Fibroblast of mammary gland (primary cell): Measurements from ENCODE around the gene DCLK1.
A peak's percentile ranks its signal among the peaks of the same experiment; 100 is the strongest.

ENCODE experiments used
- DNase-seq: peaks from one replicate; pipeline ENCODE4 v3.0.0-alpha.2; 2010; ENCODE audit warnings: low read depth
- H3K4me3 ChIP-seq: 2 replicates; pipeline ENCODE4 v1.5.1; 2011; ENCODE audit warnings: low read depth, mild to moderate bottlenecking, low read length, moderate library complexity; ENCODE audit not compliant: control insufficient read depth
- CTCF ChIP-seq: conservative IDR thresholded peaks from 2 replicates; pipeline ENCODE4 v1.5.1; 2011; ENCODE audit warnings: low read depth, low read length, inconsistent platforms; ENCODE audit not compliant: control insufficient read depth, insufficient read depth

DCLK1 gene

DNA sequence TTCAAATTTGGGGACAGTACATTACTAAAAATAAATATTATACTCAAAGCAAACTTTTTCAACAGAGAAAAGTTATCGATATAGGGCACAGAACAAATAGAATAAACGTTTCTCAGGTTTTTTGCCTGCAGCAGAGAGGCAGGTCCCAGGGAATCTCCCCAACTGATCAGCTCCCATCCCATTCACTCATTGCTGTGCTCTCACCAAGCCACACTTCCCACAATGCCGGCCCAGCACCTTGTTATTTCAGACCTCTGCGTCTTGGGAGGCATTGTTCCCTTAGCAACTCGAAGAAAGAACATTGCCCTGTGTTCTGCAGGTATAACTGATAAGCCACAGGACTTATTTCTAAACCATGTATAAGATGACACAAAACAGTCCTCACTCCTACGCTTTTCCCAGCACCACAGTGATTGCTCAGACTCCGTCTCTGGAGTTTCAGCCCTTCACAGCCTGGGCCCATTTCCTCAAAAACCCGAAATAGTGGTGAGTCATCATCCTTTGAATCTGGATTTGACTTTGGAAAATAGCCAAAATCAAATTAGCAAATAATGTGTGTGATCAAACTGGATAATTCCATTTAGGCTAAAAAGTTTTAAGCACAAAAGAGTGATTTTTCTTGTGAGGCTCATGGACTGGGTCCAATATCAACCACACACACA is 100.4 kb downstream of the DCLK1 start:
- no peak overlapping the region for H3K4me3 ChIP-seq
- DNase-seq = peak; percentile 99
- no peak for TF ChIP-seq CTCF

DNA sequence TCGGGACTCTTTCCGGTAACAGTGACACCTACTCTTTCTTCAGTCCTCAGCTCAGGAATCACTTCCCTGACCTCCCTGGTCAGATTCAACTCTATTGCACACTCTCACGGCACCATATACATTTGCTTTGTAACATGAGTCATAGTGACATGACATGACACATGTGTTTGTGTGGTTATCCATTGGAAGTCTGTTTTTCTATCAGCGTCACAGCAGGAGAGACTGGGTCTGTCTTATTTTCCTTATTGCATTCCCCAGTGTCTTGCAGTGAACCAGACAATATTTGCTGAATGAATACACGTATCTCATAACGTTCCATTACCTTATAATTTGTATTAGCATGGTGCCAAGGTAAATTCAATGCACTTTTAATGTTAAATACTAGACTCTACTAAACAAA is 102.0 kb downstream of the DCLK1 start:
- peak; percentile 94 for DNase-seq
- TF ChIP-seq CTCF = no peak
- no peak overlapping the region for H3K4me3 ChIP-seq

DNA sequence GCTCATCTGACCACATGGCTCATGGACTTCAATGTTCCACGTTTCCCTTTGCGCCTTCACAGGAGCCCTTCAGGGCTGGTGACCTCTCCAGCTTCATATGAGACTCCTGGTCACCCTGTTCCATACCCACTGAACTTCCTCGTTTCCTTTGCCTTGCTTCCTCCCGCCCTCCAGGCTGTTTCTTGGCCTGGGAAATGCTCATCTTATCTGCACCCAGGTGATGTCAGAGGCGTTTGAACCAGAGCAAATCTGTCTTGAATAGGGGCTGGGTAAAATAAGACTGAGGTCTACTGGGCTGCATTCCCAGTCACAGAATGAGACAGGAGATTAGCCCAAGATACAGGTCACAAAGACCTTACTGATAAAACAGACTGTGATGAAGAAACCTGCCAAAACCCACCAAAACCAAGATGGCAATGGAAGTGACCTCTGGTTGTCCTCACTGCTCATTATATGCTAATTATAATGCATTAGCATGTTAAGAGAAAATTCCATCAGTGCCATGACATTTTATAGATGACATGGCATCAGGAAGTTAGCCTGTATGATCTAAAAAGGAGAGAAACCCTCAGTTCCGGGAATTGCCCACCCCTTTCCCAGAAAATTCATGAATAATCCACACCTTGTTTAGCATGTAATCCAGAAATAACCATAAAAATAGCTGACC is 102.7 kb downstream of the DCLK1 start:
- TF ChIP-seq CTCF = no peak
- no peak for DNase-seq
- H3K4me3 ChIP-seq = no peak overlapping the region

DNA sequence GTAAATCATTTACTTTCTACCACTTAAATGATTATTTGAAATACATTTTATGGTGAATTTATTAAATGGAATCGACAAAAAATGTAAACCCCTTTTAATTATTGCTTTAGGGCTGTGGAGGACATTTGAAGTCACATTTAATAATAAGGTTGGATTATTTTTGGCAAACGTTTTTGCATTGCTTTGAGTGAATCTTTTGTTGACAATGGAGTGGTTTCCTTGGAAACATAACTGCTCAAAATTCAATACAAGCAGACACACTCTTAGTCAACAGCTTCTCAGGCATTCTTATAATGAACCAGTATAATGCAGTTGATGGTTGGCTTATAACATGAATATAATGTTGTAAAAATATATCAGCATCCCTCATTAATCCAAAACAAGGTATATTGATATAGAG is 104.7 kb downstream of the DCLK1 start:
- DNase-seq = peak; percentile 15
- H3K4me3 ChIP-seq = no peak overlapping the region
- TF ChIP-seq CTCF = no peak

DNA sequence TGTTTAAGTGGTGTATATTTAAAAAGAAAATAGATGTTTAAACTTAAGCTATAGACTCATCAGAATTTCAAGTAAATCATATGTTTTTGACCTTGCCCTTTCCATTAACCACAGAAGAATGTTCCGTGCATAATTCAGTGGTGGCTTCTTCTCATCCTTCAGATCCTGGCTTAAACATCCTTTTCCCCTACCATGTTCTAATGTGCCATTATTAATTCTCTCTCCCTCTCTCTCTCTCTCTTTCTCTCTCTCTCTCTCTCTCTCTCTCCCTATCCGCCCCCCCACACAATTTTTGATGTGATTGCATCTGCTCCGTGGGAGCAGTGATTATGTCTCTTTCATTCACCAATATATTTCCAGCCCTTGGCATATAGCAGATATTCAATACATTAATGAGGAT is 116.4 kb downstream of the DCLK1 start:
- DNase-seq = no peak
- no peak for TF ChIP-seq CTCF
- H3K4me3 ChIP-seq = no peak overlapping the region

GRCh38 chr13:36006894-36007675 is 124.1 kb downstream of the DCLK1 start:
- no peak for DNase-seq
- H3K4me3 ChIP-seq = no peak overlapping the region
- no peak for TF ChIP-seq CTCF
